Lower leg skin (tissue), 4 donors: ENCODE results near the gene YIPF2. TPM values are rescaled to one million over a fixed set of nuclear protein-coding genes. Genes with fewer than 3 reads are reported as not detected.

Experiments
- DNase-seq, 2 donors: peaks; one replicate each; pipeline ENCODE4 v3.0.0-alpha.2; 2019; ENCODE audit warnings: low spot score in 2 of 2
- H3K4me3 ChIP-seq: fragments of 200-600 bp; sonication (generic); 2 replicates; pipeline ENCODE4 v1.5.1; 2017; ENCODE audit warnings: mild to moderate bottlenecking, low read depth; ENCODE audit not compliant: poor library complexity, severe bottlenecking
- CTCF ChIP-seq, 3 donors: fragments of 450-650 bp; IDR thresholded peaks; one replicate each; pipeline ENCODE4 v1.5.1; 2016; ENCODE audit warnings: antibody characterized with exemption in 3 of 3, mild to moderate bottlenecking in 3 of 3, moderate library complexity in 2 of 3
- POLR2A ChIP-seq, 2 donors: fragments of 450-650 bp; IDR thresholded peaks; one replicate each; pipeline ENCODE4 v1.6.1; 2016 to 2017; ENCODE audit warnings: antibody characterized with exemption in 2 of 2, mild to moderate bottlenecking in 1 of 2, moderate library complexity in 1 of 2
- WGBS, 2 donors: methylation state at CpG; one replicate each; pipeline ENCODE4 v1.1.5; 2018; 5-methylcytosine and 5-hydroxymethylcytosine counted together
- intact Hi-C: fragments of 100-400 bp; cut with DNase I; formaldehyde crosslinking; loops from one replicate; pipeline ENCODE4 v1.15.0; 2023; ENCODE audit warnings: low total_unique reads
- total RNA-seq, 4 donors: library from RNA; depleted of rRNA; stranded (reverse); fragments of >200 nt; gene quantifications; one replicate each; pipeline ENCODE4 v1.1.0, GENCODE V29; 2016

The YIPF2 gene
- total RNA-seq, 4 donors from 2014 or later: 38.4 to 55.3 (median 47.8) TPM

- H3K4me3 ChIP-seq: no peak overlapping the region
- intact Hi-C loops: no loop called here
- WGBS, 2 donors: 94 to 96% methylated on average over 15 to 17 of the region's 17 CpGs
- TF ChIP-seq CTCF (IDR thresholded peaks at IDR 0.05) (no peak), POLR2A (IDR thresholded peaks at IDR 0.05) (no peak)
- DNase-seq: no peak
Observed at GRCh38 chr19:10908380-10908960, 20.0 kb downstream of the YIPF2 start.

GRCh38 chr19:10907925-10908324 lies 20.5 kb downstream of the YIPF2 start:
- DNase-seq: peak in 1 of 2 donors; percentile 77
- TF ChIP-seq POLR2A (IDR thresholded peaks at IDR 0.05) (no peak), CTCF (IDR thresholded peaks at IDR 0.05) (no peak)
- H3K4me3 ChIP-seq: no peak overlapping the region
- intact Hi-C loops: no loop called here
- 86 to 92% methylated on average over 13 to 14 of the region's 14 CpGs for WGBS, 2 donors

GRCh38 chr19:10899151-10899653 lies 29.2 kb downstream of the YIPF2 start:
- intact Hi-C loops: no loop called here
- TF ChIP-seq CTCF (IDR thresholded peaks at IDR 0.05) (no peak), POLR2A (IDR thresholded peaks at IDR 0.05) (no peak)
- DNase-seq: peak in 1 of 2 donors; percentile 30
- 34% methylated on average over 10 of the region's 10 CpGs for WGBS, 2 donors
- H3K4me3 ChIP-seq: no peak overlapping the region

- 63 to 68% methylated on average over 10 of the region's 10 CpGs for WGBS, 2 donors
Observed at GRCh38 chr19:10898633-10899032, 29.8 kb downstream of the YIPF2 start.

GRCh38 chr19:10896851-10897526 lies 31.4 kb downstream of the YIPF2 start:
- DNase-seq: no peak
- intact Hi-C loops: no loop called here
- WGBS, 2 donors: 58 to 60% methylated on average over 7 of the region's 7 CpGs

More at GRCh38 chr19:10898633-10899032, 29.8 kb downstream of the YIPF2 start:
- no peak overlapping the region for H3K4me3 ChIP-seq
- TF ChIP-seq CTCF (IDR thresholded peaks at IDR 0.05) (no peak), POLR2A (IDR thresholded peaks at IDR 0.05) (no peak)
- no peak for DNase-seq
- intact Hi-C loops: no loop called here

More at GRCh38 chr19:10896851-10897526, 31.4 kb downstream of the YIPF2 start:
- TF ChIP-seq CTCF (IDR thresholded peaks at IDR 0.05) (no peak), POLR2A (IDR thresholded peaks at IDR 0.05) (no peak)
- no peak overlapping the region for H3K4me3 ChIP-seq
